Brain pericyte (primary cell): ENCODE measurements around the gene FCER1A.

Experiments used
- DNase-seq: peaks from one replicate; pipeline ENCODE4 v3.0.0-alpha.2; 2012; ENCODE audit warnings: low read depth, low spot score

FCER1A gene

GRCh38 chr1:159352436-159352835 is 50.3 kb downstream of the FCER1A start:
- DNase-seq = no peak
